ENCODE results near the gene RPS8.
"Not testable (repeated sequence)": the region's sequence is repeated elsewhere in the genome, so short reads cannot be mapped to it uniquely, and the experiment has no call there.

The RPS8 gene

DNA sequence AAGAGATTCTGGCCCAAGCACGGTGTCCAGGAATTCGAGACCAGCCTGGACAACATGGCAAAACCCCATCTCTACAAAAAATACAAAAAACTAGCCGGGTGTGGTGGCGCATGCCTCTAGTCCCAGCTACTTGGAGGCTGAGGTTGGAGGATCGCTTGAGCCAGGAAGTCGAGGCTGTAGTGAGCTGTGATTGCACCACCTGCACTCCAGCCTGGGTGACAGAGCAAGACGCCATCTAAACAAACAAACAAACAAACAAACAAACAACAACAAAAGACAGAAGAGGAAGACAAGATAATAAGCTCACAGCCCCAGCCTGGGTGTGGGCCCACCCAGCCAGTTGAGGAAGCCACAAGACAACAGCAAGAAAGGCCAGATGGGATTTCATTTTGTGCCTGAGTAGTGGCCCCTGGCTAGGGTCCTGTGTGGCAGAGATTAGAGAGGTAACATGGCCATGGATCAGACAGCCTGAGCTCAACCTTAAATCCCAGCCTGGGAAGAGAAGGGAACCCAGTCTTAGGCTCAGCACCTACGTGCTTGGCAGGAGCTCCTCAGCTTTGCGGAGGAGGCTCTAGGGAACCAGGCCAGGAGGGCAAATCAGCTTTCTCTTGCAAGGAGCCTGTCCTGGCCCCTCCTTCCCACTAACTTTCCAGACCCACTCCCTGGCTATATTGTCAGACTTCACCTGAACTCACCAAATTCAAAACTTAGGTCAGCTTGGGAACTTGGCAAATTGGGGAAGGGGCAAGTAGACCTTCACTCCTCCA lies 17.6 kb downstream of the RPS8 start:
- TF ChIP-seq, protein P1, sequence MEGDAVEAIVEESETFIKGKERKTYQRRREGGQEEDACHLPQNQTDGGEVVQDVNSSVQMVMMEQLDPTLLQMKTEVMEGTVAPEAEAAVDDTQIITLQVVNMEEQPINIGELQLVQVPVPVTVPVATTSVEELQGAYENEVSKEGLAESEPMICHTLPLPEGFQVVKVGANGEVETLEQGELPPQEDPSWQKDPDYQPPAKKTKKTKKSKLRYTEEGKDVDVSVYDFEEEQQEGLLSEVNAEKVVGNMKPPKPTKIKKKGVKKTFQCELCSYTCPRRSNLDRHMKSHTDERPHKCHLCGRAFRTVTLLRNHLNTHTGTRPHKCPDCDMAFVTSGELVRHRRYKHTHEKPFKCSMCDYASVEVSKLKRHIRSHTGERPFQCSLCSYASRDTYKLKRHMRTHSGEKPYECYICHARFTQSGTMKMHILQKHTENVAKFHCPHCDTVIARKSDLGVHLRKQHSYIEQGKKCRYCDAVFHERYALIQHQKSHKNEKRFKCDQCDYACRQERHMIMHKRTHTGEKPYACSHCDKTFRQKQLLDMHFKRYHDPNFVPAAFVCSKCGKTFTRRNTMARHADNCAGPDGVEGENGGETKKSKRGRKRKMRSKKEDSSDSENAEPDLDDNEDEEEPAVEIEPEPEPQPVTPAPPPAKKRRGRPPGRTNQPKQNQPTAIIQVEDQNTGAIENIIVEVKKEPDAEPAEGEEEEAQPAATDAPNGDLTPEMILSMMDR (IDR thresholded peaks at IDR 0.05; ENCODE audit: borderline replicate concordance, control extremely low read depth, extremely low read depth, insufficient read depth, missing control alignments): no peak
- no peak for DNase-seq (ENCODE audit: low spot score)
- in situ Hi-C loops (cut with MboI; ENCODE audit: low sequenced_read_pairs, unreplicated experiment): no loop called here

DNA sequence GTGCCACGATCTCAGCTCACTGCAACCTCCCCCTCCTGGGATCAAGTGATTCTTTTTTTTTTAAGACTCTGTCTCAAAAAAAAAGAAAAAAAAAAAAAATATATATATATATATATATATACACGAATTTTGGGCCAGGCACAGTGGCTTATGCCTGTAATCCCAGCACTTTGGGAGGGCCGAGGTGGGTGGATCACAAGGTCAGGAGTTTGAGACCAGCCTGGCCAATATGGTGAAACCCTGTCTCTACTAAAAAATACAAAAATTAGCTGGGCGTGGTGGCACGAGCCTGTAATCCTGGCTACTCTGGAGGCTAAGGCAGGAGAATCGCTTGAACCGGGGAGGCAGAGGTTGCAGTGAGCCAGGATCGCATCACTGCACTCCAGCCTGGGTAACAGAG lies 22.5 kb downstream of the RPS8 start:
- DNase-seq (ENCODE audit: low spot score); in situ Hi-C loops (cut with MboI; ENCODE audit: low sequenced_read_pairs, unreplicated experiment): not testable (repeated sequence)

DNA sequence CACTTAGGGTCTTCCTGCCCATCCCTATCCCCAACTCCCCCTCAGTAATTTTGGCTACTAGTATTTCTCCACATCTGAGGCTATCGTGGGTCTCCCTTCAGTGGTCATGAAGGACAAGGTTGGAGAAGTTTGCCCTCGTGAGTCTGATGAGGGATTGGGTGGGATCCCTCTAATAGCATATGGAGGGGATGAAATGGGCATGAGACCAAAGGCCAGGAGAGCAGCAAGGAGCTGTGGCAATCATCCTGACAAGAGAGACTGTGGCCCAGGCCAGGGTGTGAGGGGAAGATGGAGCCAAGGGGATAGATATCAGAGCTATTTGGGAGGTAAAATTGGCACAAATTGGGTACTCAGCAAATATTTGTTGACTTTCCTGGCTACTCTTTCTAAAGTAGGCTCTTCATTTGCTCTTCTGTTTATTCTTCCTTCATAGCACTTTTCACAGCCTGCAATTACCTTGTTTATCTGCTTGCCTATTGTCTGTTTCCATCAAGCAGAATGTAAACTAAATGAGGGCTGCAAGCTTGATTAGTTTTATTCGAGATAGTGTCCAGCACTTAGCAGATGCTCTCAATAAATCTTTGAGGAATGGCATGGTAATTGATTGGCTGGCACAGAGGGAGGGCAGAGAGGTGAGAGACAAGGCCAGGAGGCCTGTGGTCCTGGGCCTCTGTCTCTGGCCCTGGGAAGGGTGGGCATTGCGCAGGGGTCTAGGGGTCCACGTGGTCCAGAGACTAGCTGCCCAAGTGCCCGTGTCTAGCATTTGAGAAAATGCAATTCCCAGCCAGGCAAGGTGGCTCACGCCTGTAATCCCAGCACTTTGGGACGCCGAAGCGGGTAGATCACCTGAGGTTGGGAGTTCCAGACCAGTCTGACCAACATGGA lies 23.4 kb downstream of the RPS8 start:
- in situ Hi-C loops (cut with MboI; ENCODE audit: low sequenced_read_pairs, unreplicated experiment): no loop called here
- TF ChIP-seq, protein P1 (IDR thresholded peaks at IDR 0.05; ENCODE audit: borderline replicate concordance, control extremely low read depth, extremely low read depth, insufficient read depth, missing control alignments): no peak
- DNase-seq (ENCODE audit: low spot score): no peak

DNA sequence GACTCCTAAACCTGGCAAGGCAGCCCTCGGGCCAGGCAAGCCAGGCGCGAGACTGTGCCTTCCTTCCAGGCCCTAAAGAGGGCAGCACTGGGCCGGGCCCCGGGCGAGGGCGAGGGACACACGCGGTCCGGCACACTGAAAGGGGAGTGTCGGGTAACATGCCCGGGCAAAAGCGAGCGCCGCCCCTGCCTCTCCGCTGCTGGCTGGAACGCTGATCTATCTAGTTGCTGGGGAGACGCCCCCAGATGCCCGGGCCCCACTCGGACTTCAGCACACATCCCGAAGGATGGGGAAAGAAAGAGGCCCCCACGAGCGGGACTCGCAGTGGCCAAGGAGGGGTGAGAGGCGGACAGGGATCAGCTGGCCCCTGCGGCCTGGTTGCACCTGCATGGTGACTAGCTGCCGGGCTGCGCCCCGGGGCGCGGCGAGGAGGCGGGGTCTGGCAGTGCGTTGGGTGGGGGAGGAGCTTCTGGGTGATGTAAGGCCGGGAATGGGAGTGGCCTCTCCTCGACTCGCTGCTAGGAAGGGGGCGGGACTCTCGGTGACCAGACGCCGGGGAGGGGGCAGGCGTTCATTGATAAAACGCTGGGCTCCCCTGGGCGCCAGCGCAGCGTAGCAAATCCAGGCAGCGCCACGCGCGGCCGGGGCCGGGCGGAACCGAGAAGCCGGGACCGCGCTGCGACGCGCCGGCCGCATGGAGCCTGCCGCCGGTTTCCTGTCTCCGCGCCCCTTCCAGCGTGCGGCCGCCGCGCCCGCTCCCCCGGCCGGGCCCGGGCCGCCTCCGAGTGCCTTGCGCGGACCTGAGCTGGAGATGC lies 24.6 kb downstream of the RPS8 start, which contains the start of gene PLK3:
Gene PLK3 (plus strand): TSS at position 608 of the 815 bp plus-strand sequence. CDS start 87 bp downstream, at position 695.
- TF ChIP-seq, protein P1 (IDR thresholded peaks at IDR 0.05; ENCODE audit: borderline replicate concordance, control extremely low read depth, extremely low read depth, insufficient read depth, missing control alignments): peak; percentile 95
- DNase-seq (ENCODE audit: low spot score): peak; percentile 99
- in situ Hi-C loops (cut with MboI; ENCODE audit: low sequenced_read_pairs, unreplicated experiment): no loop called here

DNA sequence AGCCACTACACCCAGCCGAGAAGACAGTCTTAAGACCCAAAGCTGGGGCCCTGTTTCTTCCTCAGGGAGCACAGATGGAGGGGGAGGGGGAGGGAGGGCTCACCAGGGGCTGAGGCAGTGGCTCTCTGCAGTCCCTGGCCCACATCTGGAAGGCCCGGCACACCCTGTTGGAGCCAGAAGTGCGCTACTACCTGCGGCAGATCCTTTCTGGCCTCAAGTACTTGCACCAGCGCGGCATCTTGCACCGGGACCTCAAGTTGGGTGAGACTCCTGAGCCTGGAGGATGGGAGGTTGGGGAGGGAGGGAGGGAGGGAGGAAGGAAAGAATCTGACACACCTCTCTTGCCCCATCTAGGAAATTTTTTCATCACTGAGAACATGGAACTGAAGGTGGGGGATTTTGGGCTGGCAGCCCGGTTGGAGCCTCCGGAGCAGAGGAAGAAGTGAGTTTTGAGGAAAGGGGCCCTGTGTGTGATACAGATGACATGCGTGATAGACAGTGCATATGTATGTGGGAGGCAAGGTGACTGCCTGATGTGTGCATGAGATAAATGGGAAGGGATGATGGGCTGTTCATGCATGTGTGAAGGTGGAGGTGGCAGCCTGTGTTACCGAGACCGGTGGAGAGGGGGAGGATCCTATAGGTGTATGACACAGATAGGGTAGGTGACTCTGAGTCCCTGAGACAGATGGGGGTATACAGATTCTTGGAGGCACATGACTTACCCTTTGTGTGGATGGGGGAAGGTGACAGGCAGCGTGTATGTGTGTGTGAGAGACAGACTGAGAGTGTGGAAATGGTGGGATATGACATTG lies 26.4 kb downstream of the RPS8 start:
- in situ Hi-C loops (cut with MboI; ENCODE audit: low sequenced_read_pairs, unreplicated experiment): no loop called here
- DNase-seq (ENCODE audit: low spot score): no peak
- TF ChIP-seq, protein P1 (IDR thresholded peaks at IDR 0.05; ENCODE audit: borderline replicate concordance, control extremely low read depth, extremely low read depth, insufficient read depth, missing control alignments): no peak

DNA sequence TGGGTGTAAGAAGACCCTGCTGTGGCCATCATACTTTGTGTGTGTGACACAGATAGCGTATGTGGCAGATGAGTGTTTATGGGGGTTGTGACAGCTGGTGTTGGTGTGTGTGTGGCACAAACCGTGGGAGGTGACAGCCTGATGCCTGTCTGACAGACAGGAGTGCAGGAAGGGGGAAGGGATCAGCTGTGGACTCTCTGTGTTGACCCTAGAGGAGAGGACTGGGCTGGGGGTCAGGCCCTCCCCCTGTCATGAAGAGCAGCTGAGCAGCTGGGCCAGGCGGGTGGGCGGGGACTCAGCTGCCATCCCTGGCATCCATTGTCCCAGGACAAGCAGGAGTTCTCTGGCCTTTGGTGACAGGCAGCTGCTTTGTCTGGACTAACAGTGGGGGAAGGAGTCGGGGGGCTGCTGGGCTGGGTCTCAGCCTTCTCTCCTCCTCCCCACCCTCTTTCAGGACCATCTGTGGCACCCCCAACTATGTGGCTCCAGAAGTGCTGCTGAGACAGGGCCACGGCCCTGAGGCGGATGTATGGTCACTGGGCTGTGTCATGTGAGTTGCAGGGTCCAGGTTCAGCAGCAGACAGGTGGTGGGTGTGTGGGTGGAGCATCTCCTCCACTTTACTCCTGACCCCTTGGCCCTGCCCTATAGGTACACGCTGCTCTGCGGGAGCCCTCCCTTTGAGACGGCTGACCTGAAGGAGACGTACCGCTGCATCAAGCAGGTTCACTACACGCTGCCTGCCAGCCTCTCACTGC lies 27.1 kb downstream of the RPS8 start:
- TF ChIP-seq, protein P1 (IDR thresholded peaks at IDR 0.05; ENCODE audit: borderline replicate concordance, control extremely low read depth, extremely low read depth, insufficient read depth, missing control alignments): no peak
- DNase-seq (ENCODE audit: low spot score): no peak
- in situ Hi-C loops (cut with MboI; ENCODE audit: low sequenced_read_pairs, unreplicated experiment): no loop called here
